GM20000 (cell line): ENCODE results near the gene PALM.
"Not testable (repeated sequence)": the region's sequence is repeated elsewhere in the genome, so short reads cannot be mapped to it uniquely, and the experiment has no call there.

Experiments used
- DNase-seq: peaks from one replicate; pipeline ENCODE4 v3.0.0; 2012; ENCODE audit warnings: low spot score
- TF ChIP-seq, protein P1 (sequence below): IDR thresholded peaks from 2 replicates; pipeline ENCODE4 v1.5.1; 2012; ENCODE audit warnings: mild to moderate bottlenecking, control low read depth; ENCODE audit errors: extremely low read depth, missing control alignments

PALM gene

DNA sequence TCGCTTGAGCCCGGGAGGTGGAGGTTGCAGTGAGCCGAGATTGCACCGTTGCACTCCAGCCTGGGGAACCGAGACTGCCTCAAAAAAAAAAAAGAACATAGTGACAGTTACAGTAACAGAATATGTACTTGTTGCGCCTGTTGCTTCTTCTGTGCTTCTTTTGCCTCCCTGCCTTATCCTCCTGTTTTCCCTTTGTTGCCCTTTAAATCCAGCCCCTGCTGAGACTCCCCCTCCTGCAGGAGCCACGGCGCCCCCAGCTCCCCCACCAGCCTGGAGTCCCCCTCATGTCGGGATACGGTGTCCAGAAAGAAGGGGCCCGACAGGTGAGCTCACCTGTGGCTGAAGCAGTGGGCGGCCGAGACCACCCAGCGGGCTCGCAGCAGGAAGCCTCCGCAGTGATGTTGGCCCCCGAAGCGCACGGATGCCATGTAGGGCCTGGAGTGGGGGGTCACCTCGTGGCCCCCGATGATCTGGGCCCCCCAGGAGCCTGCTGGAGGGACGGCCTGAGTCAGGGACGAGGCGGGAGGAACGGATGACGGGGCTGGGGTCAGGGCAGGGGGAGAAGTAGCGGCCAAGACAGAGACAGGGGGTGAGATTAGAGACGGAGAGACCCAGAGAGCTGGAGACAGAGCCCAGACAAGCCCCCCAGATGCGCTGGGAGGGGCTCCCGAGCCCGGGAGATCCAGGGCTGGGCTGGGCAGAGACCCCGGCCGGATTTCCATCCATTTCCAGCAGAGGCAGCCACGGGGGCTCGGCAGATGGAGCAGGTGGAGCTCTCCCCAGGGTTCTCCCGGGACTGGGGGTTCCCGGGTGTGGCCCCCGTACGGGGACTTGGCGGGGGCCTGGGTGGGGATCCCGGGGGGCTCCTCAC, 14.0 kb upstream of the PALM start:
- TF ChIP-seq, protein P1, sequence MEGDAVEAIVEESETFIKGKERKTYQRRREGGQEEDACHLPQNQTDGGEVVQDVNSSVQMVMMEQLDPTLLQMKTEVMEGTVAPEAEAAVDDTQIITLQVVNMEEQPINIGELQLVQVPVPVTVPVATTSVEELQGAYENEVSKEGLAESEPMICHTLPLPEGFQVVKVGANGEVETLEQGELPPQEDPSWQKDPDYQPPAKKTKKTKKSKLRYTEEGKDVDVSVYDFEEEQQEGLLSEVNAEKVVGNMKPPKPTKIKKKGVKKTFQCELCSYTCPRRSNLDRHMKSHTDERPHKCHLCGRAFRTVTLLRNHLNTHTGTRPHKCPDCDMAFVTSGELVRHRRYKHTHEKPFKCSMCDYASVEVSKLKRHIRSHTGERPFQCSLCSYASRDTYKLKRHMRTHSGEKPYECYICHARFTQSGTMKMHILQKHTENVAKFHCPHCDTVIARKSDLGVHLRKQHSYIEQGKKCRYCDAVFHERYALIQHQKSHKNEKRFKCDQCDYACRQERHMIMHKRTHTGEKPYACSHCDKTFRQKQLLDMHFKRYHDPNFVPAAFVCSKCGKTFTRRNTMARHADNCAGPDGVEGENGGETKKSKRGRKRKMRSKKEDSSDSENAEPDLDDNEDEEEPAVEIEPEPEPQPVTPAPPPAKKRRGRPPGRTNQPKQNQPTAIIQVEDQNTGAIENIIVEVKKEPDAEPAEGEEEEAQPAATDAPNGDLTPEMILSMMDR, result no peak
- DNase-seq, result no peak

DNA sequence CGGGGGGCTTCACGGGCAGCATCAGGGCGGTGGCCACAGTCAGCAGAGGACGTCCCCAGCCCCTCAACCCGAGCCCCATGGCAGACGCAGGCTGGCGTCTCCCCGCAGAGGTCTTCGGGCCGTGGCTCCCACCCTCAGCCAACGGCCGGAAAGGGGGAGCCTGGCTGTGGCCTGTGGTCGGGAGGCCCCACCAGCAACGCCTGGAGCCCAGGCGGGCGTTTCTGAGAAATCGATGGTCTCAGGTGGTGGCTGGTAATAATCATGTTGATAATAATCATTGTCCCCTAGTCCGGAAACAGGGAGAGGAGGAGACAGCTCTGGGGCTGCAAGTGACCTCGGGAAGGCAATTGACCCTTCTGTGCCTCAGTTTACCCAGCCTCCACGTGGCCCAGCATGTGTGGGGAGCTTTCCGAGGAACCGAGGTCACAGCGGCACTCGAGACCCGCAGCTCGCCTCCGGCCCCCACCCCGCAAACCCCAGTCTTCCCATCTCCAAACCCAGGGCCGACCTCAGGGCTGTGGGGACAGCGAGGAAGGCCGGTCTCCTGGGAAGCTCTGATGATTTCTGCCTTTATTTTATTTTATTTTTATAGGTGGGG, 13.3 kb upstream of the PALM start, which contains the start of gene PRSS57:
TSS of gene PRSS57 (minus strand) at position 101 of the 598 bp plus-strand sequence. CDS start at position 79, 22 bp downstream.
- DNase-seq, result no peak
- TF ChIP-seq, protein P1, result no peak

DNA sequence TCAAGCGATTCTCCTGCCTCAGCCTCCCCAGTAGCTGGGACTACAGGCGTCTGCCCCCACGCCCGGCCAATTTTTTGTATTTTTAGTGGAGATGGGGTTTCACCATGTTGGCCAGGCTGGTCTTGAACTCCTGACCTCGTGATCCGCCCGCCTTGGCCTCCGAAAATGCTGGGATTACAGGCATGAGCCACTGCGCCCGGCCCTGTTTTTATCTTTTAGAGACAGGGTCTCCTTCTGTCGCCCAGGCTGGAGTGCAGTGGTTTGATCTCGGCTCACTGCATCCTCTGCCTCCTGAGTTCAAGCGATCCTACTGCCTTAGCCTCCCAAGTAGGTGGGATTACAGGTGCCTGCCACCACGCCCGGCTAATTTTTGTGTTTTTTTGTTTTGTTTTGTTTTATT, 10.2 kb upstream of the PALM start:
- not testable (repeated sequence) for DNase-seq

DNA sequence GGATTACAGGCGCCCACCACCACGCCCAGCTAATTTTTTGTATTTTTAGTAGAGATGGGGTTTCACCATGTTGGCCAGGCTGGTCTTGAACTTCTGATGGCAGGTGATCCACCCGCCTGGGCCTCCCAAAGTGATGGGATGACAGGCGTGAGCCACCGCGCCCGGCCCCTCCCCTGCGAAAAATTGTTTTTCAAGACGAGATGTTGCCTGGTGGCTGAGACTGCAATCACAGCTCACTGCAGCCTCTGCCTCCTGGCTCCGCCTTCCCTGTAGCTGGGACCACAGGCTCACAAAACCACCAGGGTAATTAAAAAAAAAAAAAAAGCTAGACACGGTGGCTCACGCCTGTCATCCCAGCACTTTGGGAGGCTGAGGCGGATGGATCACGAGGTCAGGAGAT, 8.8 kb upstream of the PALM start:
- DNase-seq, result not testable (repeated sequence)

DNA sequence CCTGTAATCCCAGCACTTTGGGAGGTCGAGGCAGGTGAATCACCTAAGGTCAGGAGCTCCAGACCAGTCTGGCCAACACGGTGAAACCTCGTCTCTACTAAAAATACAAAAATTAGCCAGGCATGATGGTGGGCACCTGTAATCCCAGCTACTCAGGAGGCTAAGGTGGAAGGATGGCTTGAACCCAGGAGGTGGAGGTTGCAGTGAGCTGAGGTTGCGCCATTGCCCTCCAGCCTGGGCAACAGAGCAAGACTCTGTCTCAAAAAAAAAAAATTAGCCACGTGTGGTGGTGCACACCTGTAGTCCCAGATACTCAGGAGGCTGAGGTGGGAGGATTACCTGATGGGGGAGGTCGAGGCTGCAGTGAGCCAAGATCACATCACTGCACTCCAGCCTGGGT, 5.9 kb upstream of the PALM start:
- DNase-seq, result not testable (repeated sequence)

DNA sequence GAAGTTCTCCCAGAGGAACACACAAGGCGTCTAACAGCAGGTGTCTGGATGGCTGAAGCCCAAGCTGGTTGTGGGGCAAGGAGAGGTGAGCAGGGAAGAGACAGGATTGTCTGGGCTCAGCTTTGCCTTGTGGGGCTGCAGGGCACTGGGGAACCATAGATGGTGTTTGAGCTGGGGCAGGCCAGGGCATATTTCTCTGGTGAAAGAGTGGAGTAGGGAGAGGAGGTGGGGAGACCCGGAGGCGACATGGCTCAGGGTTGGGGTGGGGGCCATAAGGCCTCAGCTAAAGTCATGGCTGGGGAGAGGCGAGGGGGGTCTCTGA, 5.4 kb upstream of the PALM start:
- no peak for DNase-seq
- TF ChIP-seq, protein P1, result no peak

DNA sequence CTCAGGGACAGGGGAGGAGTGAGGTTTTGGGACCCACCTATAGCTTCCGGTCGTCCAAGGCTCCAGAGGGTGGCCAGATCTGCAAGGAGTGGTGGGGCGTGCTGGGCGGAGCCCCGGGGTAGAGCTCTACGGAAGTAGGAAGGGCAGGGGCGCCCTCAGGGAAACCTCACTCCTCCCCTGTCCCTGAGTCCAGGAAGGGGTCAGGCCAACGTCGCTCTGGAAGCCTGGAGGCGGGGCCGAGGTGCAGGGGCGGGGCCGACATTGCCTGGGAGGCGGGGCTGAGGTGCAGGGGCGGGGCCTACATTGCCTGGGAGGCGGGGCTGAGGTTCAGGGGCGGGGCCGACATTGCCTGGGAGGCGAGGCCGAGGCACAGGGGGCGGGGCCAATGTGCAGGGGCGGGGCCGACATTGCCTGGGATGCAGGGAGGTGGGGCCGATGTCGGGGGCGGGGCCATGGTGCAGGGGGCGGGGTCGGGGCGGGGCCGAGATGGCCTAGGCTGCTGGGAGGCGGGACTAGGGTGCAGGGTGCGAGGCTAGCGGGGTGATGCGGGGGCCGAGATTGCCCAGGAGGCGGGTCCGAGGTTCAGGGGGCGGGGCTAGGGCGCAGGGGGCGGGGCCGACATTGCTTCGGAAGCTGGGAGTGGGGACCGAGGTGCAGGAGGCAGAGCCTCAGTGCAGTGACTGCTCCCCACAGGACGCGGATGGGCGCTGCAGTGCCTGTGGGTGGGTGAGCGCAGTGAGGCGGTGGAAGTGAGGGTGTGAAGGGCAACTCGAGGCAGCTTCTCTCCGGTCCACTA, 4.9 kb upstream of the PALM start:
- DNase-seq, result peak; percentile 81
- TF ChIP-seq, protein P1, result no peak

DNA sequence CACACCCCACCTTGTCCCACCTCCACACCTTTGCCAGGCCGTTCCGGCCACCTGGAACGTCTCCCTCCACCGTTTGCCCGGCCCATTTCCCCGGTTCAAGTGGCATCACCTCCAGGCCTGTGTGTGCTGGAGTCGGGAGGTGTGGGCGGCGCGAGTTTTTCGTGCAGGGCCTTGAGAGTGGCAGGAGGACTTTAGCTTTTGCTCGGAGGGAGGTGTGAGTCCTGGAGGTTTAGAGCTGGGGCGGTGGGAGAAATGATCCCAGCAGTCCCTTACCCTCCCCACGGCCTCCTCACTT, 4.3 kb upstream of the PALM start:
- TF ChIP-seq, protein P1, result no peak

More for the DNA sequence above, 4.3 kb upstream of the PALM start:
- DNase-seq, result no peak
